Upper lobe of left lung (tissue), 6 donors: ENCODE results near the gene ZNF724. TPM values are rescaled to one million over a fixed set of nuclear protein-coding genes. Genes with fewer than 3 reads are reported as not detected.
A peak's percentile ranks its signal among the peaks of the same experiment; 100 is the strongest.
"Not testable (repeated sequence)": the region's sequence is repeated elsewhere in the genome, so short reads cannot be mapped to it uniquely, and the experiment has no call there.

Experiments
- ATAC-seq, 2 donors: fragments of 200-7000 bp; cut with Tn5 transposase; one replicate each; pipeline ENCODE4 v1.9.1; 2022; ENCODE audit warnings: mild to moderate bottlenecking in 2 of 2, moderate library complexity in 2 of 2; ENCODE audit not compliant: low FRiP score in 2 of 2
- DNase-seq, 2 donors: peaks; one replicate each; pipeline ENCODE4 v3.0.0-alpha.2; 2019 to 2020
- H3K27ac ChIP-seq, 4 donors: fragments of 200-600 bp; sonication (generic); one replicate each; pipeline ENCODE4 v1.5.1; 2016 to 2019
- H3K27me3 ChIP-seq, 4 donors: fragments of 200-600 bp; sonication (generic); one replicate each; pipeline ENCODE4 v1.5.1; 2017 to 2019
- H3K36me3 ChIP-seq, 4 donors: fragments of 200-600 bp; sonication (generic); one replicate each; pipeline ENCODE4 v1.5.1; 2016 to 2019
- H3K4me1 ChIP-seq, 4 donors: fragments of 200-600 bp; sonication (generic); one replicate each; pipeline ENCODE4 v1.5.1; 2018 to 2019
- H3K4me3 ChIP-seq, 4 donors: fragments of 200-600 bp; sonication (generic); one replicate each; pipeline ENCODE4 v1.5.1; 2017 to 2019; ENCODE audit warnings: mild to moderate bottlenecking in 2 of 4, moderate library complexity in 1 of 4
- H3K9me3 ChIP-seq, 4 donors: fragments of 200-600 bp; sonication (generic); one replicate each; pipeline ENCODE4 v1.5.1; 2018 to 2019
- CTCF ChIP-seq, 6 experiments: fragments of 450-650 bp in 4 of 6; fragments of 200-600 bp in 2 of 6; sonication (generic) in 2 of 6; IDR thresholded peaks; one replicate each; pipeline ENCODE4 v1.5.1; 2016 to 2019; ENCODE audit warnings: antibody characterized with exemption in 6 of 6
- EP300 ChIP-seq, 4 donors: sonication (generic); formaldehyde crosslinking; IDR thresholded peaks; one replicate each; pipeline ENCODE4 v1.5.1; 2017; ENCODE audit warnings: antibody characterized with exemption in 4 of 4, control low read depth in 2 of 4
- POLR2A ChIP-seq, 4 donors: fragments of 450-650 bp; IDR thresholded peaks; one replicate each; pipeline ENCODE4 v1.5.1; 2016 to 2017; ENCODE audit warnings: antibody characterized with exemption in 4 of 4, mild to moderate bottlenecking in 2 of 4
- POLR2AphosphoS5 ChIP-seq, 2 donors: sonication (generic); formaldehyde crosslinking; IDR thresholded peaks; one replicate each; pipeline ENCODE4 v1.5.1; 2017; ENCODE audit warnings: antibody characterized with exemption in 2 of 2
- WGBS, 2 donors: methylation state at CpG; one replicate each; pipeline ENCODE4 v1.1.5; 2017 to 2018; 5-methylcytosine and 5-hydroxymethylcytosine counted together
- total RNA-seq, 6 donors: library from RNA; depleted of rRNA in 4 of 6; stranded (reverse); fragments of >200 nt in 4 of 6; gene quantifications; one replicate each; pipeline versions ENCODE4 v1.1.0 to v1.2.1, GENCODE V29; 2016 to 2021
- donor health status: DM: no; HTN: no; CAD: no; lungs with moderate emphysema.
- donor health status: DM: no; HTN: yes; CAD: no; lungs with severe emphysema.

ZNF724 gene
- total RNA-seq, 6 donors from 2014 or later = 1.1 to 5.2 (median 2.3) TPM

- TF ChIP-seq POLR2A (IDR thresholded peaks at IDR 0.05) (no peak), POLR2AphosphoS5 (IDR thresholded peaks at IDR 0.05) (no peak), CTCF (IDR thresholded peaks at IDR 0.05) (no peak), EP300 (IDR thresholded peaks at IDR 0.05) (no peak)
- H3K27ac ChIP-seq = no peak overlapping the region
- peaks cover 0 to 8% (median 4%) of the 10 kb centered on the region in 4 donors for H3K36me3 ChIP-seq
- no peaks in the 10 kb centered on the region for H3K27me3 ChIP-seq
- no peaks in the 10 kb centered on the region for H3K9me3 ChIP-seq
- ATAC-seq (no peak), DNase-seq (no peak)
- whole genome bisulfite sequencing, 2 donors = 45 to 48% methylated on average over 4 to 5 of the region's 5 CpGs
- H3K4me1 ChIP-seq = peaks cover 3 to 7% (median 5%) of the 10 kb centered on the region in 4 donors
- no peak overlapping the region for H3K4me3 ChIP-seq
These were observed 4.1 kb upstream of the ZNF724 start for GRCh38 chr19:23254141-23254910.

- whole genome bisulfite sequencing, 2 donors = 47 to 64% methylated on average over 2 to 3 of the region's 3 CpGs
- not testable (repeated sequence) for DNase-seq, H3K27me3 ChIP-seq, H3K27ac ChIP-seq, H3K9me3 ChIP-seq, H3K36me3 ChIP-seq, H3K4me3 ChIP-seq, ATAC-seq
- peaks cover 7 to 12% (median 9%) of the 10 kb centered on the region in 4 donors for H3K4me1 ChIP-seq
These were observed 3.1 kb upstream of the ZNF724 start for GRCh38 chr19:23253256-23253655.

GRCh38 chr19:23241419-23241818 is 8.8 kb downstream of the ZNF724 start:
- DNase-seq = no peak

GRCh38 chr19:23222998-23223652 is 27.1 kb downstream of the ZNF724 start:
- Histone ChIP-seq H3K4me3 (no peak overlapping the region), H3K27ac (no peak overlapping the region), H3K27me3 (no peaks in the 10 kb centered on the region), H3K4me1 (no peaks in the 10 kb centered on the region), H3K9me3 (peaks cover 53 to 85% (median 80%) of the 10 kb centered on the region in 4 donors), H3K36me3 (peaks cover 0 to 18% (median 14%) of the 10 kb centered on the region in 4 donors)
- DNase-seq (no peak), ATAC-seq (no peak)
- TF ChIP-seq POLR2A (IDR thresholded peaks at IDR 0.05) = no peak
- TF ChIP-seq POLR2AphosphoS5 (IDR thresholded peaks at IDR 0.05) = no peak
- no peak for TF ChIP-seq EP300 (IDR thresholded peaks at IDR 0.05)
- TF ChIP-seq CTCF (IDR thresholded peaks at IDR 0.05) = no peak
- 88 to 89% methylated on average over 3 of the region's 3 CpGs for WGBS, 2 donors

More at GRCh38 chr19:23241419-23241818, 8.8 kb downstream of the ZNF724 start:
- H3K9me3 ChIP-seq = peaks cover 7 to 45% (median 22%) of the 10 kb centered on the region in 4 donors
- no peaks in the 10 kb centered on the region for H3K27me3 ChIP-seq
- no peak overlapping the region for H3K4me3 ChIP-seq
- WGBS, 2 donors = 97% methylated on average over 1 of the region's 1 CpG
- H3K27ac ChIP-seq = no peak overlapping the region
- peaks cover 0 to 3% (median 0%) of the 10 kb centered on the region in 4 donors for H3K36me3 ChIP-seq
- TF ChIP-seq EP300 (IDR thresholded peaks at IDR 0.05) (no peak), CTCF (IDR thresholded peaks at IDR 0.05) (no peak), POLR2AphosphoS5 (IDR thresholded peaks at IDR 0.05) (no peak), POLR2A (IDR thresholded peaks at IDR 0.05) (no peak)
- H3K4me1 ChIP-seq = no peaks in the 10 kb centered on the region
- no peak for ATAC-seq

GRCh38 chr19:23203841-23204344 is 46.3 kb downstream of the ZNF724 start:
- H3K27ac ChIP-seq = no peak overlapping the region
- peak in 1 of 2 donors; percentile 79 for ATAC-seq
- TF ChIP-seq EP300 (IDR thresholded peaks at IDR 0.05) (no peak), POLR2A (IDR thresholded peaks at IDR 0.05) (no peak), CTCF (IDR thresholded peaks at IDR 0.05) (no peak), POLR2AphosphoS5 (IDR thresholded peaks at IDR 0.05) (no peak)

More at GRCh38 chr19:23203841-23204344, 46.3 kb downstream of the ZNF724 start:
- peak in 1 of 2 donors; percentile 85 for DNase-seq
- 10 to 16% methylated on average over 16 to 37 of the region's 39 CpGs for WGBS, 2 donors
- Histone ChIP-seq H3K9me3 (peaks cover 0 to 36% (median 2%) of the 10 kb centered on the region in 4 donors), H3K4me3 (peak overlapping the region in 2 of 4 donors; percentile 6 to 13), H3K4me1 (peaks cover 0 to 6% (median 0%) of the 10 kb centered on the region in 4 donors), H3K27me3 (no peaks in the 10 kb centered on the region), H3K36me3 (no peaks in the 10 kb centered on the region)
